Cerebellar cortex (tissue), 1 donor: ENCODE data around the gene IL27RA.

Experiments used
- DNase-seq: peaks from one replicate; pipeline ENCODE4 v3.0.0-alpha.2; 2015; ENCODE audit warnings: low spot score

IL27RA gene

DNA sequence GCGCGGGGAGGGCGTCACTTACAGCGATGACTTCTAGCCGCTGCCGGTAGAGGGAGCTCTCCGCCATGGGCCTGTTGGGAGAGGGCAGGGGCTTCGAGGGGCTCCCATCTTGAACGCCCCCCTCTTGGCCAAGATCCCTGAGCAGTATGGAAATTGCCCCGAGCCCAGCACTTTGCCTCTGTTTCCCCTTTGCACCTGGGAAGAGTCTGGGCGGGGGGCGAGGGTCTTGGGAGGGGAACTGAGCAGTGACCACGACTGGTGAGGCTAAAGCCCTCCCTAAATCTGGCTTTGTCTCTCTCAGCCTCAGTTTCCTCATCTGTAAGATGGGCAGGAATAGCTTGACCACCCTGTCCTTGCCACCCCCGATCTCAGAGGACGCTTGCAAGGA lies 27.5 kb downstream of the IL27RA start:
- no peak for DNase-seq

DNA sequence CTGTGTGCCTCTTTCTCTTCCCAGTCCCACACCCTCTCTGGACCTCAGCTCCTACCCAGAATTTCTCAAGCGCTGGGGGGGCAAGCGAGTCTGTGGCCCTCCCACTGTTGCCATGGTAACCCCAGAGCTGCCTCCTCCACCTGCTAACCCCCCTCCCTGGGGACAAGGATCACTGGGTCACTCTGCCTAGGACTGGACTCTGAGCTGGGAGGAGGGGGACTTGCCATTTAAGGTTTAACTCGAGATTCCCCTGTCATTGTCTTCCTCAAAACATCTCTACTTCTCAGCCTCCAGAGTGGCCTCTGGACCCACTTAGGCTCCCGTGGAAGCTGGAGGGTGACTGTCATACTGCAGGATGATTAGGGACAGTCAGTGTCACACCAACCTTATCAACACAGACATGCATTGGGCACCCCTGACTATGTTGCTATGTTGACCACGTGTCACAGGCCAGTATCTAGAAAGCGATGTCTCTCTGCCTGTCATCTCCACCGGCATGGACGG lies 28.1 kb downstream of the IL27RA start:
- DNase-seq, result no peak

GRCh38 chr19:14061081-14061749 lies 29.7 kb downstream of the IL27RA start:
- no peak for DNase-seq

DNA sequence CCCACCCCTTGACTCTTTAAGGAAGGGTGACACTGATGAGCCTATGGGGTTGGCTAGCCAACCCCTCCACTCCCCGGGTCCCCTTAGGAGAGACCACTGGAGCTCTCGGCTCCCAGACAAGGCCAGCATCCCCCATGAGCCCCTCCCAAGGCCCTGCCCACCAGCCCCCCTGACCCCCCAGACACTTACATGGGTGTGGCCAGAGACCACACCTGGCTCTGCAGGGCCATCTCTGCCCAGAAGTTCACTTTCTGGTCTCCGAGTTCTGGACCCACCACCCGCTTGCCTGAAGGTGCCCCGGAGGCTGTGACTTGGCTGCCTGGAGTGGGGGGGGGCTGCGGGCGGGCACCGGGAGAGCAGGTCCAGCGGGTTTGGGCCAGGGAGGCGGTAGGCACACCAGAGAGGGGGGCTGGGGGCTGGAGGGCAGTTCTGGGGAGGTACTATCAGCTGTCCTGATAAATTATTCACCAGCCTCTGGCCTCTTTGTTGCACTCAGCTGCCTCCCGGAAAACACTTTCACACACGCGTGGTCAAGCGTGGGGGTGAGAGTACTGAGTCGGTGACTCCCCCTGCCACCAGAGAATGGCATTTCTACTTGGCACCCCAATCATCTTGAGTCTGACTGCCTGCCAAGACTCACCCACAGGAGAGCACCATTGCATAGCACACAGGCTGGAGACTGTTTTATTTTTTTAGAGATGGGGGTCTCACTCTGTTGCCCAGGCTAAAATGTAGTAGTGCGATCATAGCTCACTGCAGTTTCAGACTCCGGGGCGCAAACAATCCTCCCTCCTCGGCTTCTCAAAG lies 30.4 kb downstream of the IL27RA start, which contains the start of gene PALM3:
PALM3 (minus strand) TSS at position 326 of the 807 bp plus-strand sequence; CDS start at position 230, 96 bp downstream.
- DNase-seq, result no peak

DNA sequence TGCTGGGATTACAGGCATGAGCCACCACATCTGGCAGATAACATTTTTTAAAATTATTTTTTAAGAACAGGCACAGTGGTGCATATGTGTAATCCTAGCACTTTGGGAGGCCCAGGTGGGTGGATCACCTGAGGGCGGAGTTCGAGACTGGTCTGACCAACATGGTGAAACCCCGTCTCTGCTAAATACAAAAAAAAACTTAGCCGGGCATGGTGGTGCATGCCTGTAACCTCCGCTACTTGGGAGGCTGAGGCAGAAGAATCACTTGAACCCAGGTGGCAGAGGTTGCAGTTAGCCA lies 30.9 kb downstream of the IL27RA start:
- DNase-seq, result no peak

- no peak for DNase-seq
Observed at GRCh38 chr19:14063105-14063504, 31.5 kb downstream of the IL27RA start.

DNA sequence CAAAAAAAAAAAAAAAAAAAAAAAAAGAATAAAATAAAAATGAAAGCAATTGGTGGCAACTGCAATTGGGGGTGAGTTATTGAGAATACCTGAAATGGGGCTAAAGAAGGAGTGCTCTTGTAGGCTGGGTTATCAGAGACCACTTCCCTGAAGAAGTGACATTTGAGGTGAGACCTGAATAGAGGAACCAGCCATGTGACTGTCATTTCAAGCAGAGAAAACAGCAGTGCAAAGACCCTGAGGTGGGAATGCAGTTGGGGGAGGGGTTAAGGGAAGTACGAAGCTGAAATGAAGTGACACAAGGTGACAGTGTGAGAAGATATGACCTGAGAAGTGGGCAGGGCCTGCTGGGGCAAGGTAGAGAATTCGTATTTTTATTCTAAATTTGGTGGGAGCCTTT lies 34.6 kb downstream of the IL27RA start:
- DNase-seq, result no peak

DNA sequence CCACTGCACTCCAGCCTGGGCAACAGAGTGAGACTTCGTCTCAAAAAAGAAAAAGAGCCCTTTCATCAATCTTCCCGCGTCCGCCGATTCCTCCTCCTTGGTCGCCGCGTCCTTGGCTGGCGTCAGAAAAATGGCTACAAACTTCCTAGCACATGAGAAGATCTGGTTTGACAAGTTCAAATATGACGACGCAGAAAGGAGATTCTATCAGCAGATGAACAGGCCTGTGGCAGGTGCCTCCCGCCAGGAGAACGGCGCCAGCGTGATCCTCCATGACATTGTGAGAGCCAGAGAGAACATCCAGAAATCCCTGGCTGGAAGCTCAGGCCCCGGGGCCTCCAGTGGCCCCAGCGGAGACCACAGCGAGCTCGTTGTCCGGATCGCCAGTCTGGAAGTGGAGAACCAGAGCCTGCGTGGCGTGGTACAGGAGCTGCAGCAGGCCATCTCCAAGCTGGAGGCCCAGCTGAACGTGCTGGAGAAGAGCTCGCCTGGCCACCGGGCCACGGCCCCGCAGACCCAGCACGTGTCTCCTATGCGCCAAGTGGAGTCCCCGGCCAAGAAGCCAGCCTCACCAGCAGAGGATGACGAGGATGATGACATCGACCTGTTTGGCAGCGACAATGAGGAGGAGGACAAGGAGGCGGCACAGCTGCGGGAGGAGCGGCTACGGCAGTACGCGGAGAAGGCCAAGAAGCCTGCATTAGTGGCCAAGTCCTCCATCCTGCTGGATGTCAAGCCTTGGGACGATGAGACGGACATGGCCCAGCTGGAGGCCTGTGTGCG lies 38.9 kb downstream of the IL27RA start:
- no peak for DNase-seq

GRCh38 chr19:14072535-14073260 lies 41.1 kb downstream of the IL27RA start, which contains the start of gene MISP3:
MISP3 (plus strand) TSS chr19:14072786; CDS start chr19:14073310, 524 bp downstream.
- DNase-seq, result peak; percentile 60

DNA sequence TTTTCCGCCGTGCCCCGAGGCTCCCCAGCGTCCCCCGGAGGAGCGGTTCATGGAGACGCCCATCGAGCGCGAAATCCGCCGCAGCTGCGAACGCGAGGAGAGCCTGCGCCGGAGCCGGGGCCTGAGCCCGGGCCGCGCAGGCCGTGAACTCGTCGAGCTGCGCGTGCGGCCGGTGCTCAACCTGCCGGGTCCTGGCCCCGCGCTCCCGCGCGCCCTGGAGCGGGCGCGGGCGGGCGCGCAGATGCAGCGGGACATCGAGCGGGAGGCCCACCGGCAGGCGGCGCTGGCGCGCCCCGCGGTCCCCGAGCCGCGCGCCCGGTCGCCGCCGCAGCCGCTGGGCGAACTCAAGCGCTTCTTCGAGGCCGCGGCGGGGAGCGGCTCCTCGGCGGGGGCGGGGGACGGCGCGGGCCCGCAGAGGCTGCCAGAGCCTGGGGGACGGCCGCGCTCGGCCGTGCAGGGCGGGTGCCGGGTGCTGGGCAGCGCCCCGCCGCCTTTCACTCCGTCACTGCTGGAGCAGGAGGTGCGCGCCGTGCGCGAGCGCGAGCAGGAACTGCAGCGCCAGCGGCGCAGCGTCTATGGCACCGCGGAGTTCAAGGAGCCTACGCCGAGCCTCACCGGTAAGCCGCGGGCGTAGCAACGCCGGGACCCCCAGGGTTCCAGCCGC lies 41.8 kb downstream of the IL27RA start:
- peak; percentile 69 for DNase-seq

GRCh38 chr19:14073925-14074838 lies 42.6 kb downstream of the IL27RA start:
- peak; percentile 42 for DNase-seq

GRCh38 chr19:14078411-14078810 lies 46.8 kb downstream of the IL27RA start:
- DNase-seq, result no peak

GRCh38 chr19:14080887-14081796 lies 49.6 kb downstream of the IL27RA start:
- peak; percentile 99 for DNase-seq

DNA sequence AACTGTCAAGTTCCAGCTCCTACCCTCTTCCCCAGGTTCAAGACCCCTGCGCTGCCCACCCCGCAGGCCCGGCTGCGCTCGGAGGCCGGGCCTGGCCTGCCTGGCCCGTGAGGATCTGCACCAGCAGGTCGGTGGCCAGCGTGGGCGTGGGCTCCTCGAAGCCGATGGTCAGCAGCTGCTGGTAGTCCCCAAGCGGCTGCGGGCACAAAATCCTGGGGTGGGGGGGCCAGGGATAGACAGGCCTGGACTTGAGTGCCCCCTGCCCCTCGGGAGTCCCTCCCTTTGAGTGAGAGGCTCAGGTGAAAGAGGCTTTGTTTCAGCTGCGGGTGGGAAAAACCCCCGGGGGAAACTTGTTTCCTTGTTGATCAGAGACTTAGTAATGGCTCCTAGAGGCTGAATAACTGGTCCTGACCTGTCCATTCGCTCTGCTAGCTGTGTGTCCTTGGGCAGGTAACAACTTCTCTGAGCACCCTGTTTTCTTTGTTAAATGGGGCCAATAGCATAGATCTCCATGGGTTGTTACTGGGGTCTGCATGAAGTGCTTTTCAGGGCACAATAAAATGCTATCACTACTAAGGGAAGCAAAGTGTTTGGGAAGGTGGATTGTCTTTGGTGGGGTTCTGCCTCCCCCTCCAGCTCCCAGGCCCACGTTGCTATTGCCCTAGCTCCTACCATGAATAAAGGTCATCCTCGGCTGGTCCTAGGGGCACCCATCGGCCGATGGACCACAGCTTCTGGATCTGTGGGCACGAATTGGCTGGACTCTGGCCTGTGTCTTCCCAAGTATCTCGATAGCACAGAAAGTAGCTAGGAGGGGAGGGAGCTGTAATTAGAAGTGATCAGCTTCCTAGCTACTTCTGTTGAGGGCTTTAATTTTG lies 50.5 kb downstream of the IL27RA start:
- DNase-seq, result no peak

- DNase-seq, result no peak
Observed at GRCh38 chr19:14082675-14082960, 51.1 kb downstream of the IL27RA start.

DNA sequence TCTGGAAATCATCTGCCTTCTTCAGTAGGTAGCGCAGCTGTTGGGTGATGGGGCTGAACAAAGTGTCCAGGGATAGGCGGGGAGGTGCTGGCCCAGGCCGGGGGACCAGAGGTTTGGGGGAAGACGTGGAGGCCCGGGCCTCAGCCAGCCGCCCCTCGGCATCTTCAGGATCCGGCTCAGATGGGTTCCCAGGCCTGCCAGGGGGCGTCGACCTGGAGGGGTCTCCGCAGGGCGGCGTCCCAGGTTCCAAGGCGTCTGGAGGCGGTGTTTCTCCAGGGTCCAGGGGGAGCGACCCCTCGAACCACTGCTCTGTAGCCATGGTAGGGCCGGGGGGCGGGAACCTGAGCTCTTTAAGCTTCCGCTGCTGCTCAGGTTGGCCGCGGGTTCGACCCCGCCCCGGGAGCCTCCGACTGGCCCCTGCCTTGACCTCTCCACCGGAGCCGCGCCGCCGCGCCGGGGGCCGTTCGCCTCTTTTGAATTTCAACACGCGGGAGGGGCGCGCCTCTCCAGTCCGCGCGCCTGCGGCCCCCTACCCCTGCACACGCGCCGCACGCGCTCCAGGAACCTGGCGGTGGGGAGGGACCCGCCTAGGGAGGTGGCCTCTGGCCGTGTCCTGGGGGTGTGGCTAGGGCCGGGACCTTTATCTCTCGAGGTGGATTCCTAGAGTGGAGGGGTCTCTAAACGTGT lies 53.9 kb downstream of the IL27RA start, which contains the start of gene C19orf67:
C19orf67 (minus strand) TSS at position 475 of the 687 bp plus-strand sequence; CDS start at position 319, 156 bp downstream.
- no peak for DNase-seq

DNA sequence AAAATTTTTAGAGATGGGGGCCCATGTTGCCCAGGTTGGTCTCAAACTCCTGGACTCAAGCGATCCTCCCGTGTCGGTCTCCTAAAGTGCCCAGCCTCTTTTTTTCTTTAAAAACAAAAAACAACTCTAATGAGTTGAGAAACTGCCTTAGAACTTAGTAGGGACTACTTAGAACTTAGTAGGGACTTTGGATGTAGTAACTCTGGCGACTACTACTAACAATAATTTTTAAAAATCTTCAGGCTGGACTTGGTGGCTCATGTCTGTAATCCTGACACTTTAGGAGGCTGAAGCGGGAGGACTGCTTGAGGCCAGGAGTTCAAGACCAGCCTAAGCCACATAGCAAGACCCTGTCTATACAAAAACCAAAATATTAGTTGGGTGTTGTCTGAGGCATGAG lies 54.5 kb downstream of the IL27RA start:
- no peak for DNase-seq
